Fibroblast of lung (primary cell): ENCODE measurements around the gene PRKCA.

Experiments used
- CTCF ChIP-seq, 2 donors: IDR thresholded peaks in 1 of 2; conservative IDR thresholded peaks in 1 of 2; 1 replicate in 1 of 2; 2 replicates in 1 of 2; pipeline ENCODE4 v1.5.1; 2011 to 2012; ENCODE audit warnings: low read length in 2 of 2, control low read depth in 1 of 2, inconsistent platforms in 1 of 2, low read depth in 1 of 2, mild to moderate bottlenecking in 1 of 2
- EZH2 ChIP-seq: IDR thresholded peaks from 2 replicates; pipeline ENCODE4 v1.5.1; 2012; ENCODE audit warnings: low read length, control low read depth, mild to moderate bottlenecking; ENCODE audit errors: missing control alignments

DNA sequence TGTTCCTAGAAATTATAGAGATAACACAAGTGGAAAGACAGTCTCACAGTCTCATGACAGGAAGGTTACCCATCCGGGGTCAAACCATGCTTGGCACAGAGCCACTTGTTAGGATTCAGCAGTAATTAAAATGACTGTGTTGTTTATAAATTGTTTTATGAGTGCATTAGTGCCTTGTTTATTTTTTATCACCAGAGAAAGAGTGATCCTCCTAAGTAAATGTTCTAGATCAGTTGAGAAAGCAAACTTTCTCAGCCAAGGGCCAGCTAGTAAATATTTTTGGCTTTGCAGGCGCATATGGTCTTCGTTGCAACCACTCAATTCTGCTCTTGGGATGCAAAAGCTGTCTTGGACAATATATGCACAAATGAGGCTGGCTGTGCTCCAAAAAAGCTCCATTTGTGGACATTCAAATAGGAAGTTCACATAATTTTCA, 278.6 kb downstream of the PRKCA start:
- TF ChIP-seq EZH2 = no peak
- no peak for TF ChIP-seq CTCF (conservative IDR thresholded peaks at IDR 0.05 in 1 of 2, IDR thresholded peaks at IDR 0.05 in 1 of 2; ENCODE audit: low read depth in 1 of 2, low read length in 2 of 2)
